Measurements from ENCODE around the gene PHEX. TPM values are rescaled to one million over a fixed set of nuclear protein-coding genes. Genes with fewer than 3 reads are reported as not detected.

The PHEX gene
- total RNA-seq, 1 donor from 2014 or later = 5.3 TPM

GRCh38 chrX:22141047-22141730 lies 109.1 kb downstream of the PHEX start:
- Histone ChIP-seq H3K4me3 (ENCODE audit: low read depth, low read length) (no peak overlapping the region), H3K27me3 (ENCODE audit: control insufficient read depth, insufficient read depth, low read length) (no peaks in the 10 kb centered on the region), H3K36me3 (ENCODE audit: control insufficient read depth, insufficient read depth, low read length) (no peaks in the 10 kb centered on the region)
- FAIRE-seq = no peak
- no peak for TF ChIP-seq CTCF (IDR thresholded peaks at IDR 0.05; ENCODE audit: insufficient read depth, low read length, severe bottlenecking)
- DNase-seq (ENCODE audit: low read depth) = peak; percentile 42

- TF ChIP-seq CTCF (IDR thresholded peaks at IDR 0.05; ENCODE audit: insufficient read depth, low read length, severe bottlenecking) = no peak
- H3K36me3 ChIP-seq (ENCODE audit: control insufficient read depth, insufficient read depth, low read length) = no peaks in the 10 kb centered on the region
- FAIRE-seq (no peak), DNase-seq (ENCODE audit: low read depth) (no peak)
- H3K27me3 ChIP-seq (ENCODE audit: control insufficient read depth, insufficient read depth, low read length) = no peaks in the 10 kb centered on the region
- no peak overlapping the region for H3K4me3 ChIP-seq (ENCODE audit: low read depth, low read length)
These were observed 115.1 kb downstream of the PHEX start for GRCh38 chrX:22147214-22147613.

GRCh38 chrX:22147942-22148341 lies 115.8 kb downstream of the PHEX start:
- FAIRE-seq (no peak), DNase-seq (ENCODE audit: low read depth) (no peak)
- Histone ChIP-seq H3K4me3 (ENCODE audit: low read depth, low read length) (no peak overlapping the region), H3K27me3 (ENCODE audit: control insufficient read depth, insufficient read depth, low read length) (no peaks in the 10 kb centered on the region), H3K36me3 (ENCODE audit: control insufficient read depth, insufficient read depth, low read length) (no peaks in the 10 kb centered on the region)
- TF ChIP-seq CTCF (IDR thresholded peaks at IDR 0.05; ENCODE audit: insufficient read depth, low read length, severe bottlenecking) = no peak

- H3K4me3 ChIP-seq (ENCODE audit: low read depth, low read length) = no peak overlapping the region
- DNase-seq (ENCODE audit: low read depth) (no peak), FAIRE-seq (no peak)
- no peaks in the 10 kb centered on the region for H3K36me3 ChIP-seq (ENCODE audit: control insufficient read depth, insufficient read depth, low read length)
- TF ChIP-seq CTCF (IDR thresholded peaks at IDR 0.05; ENCODE audit: insufficient read depth, low read length, severe bottlenecking) = no peak
- H3K27me3 ChIP-seq (ENCODE audit: control insufficient read depth, insufficient read depth, low read length) = no peaks in the 10 kb centered on the region
These were observed 116.4 kb downstream of the PHEX start for GRCh38 chrX:22148565-22148964.

GRCh38 chrX:22150371-22150770 lies 118.2 kb downstream of the PHEX start:
- Histone ChIP-seq H3K36me3 (ENCODE audit: control insufficient read depth, insufficient read depth, low read length) (no peaks in the 10 kb centered on the region), H3K4me3 (ENCODE audit: low read depth, low read length) (no peak overlapping the region), H3K27me3 (ENCODE audit: control insufficient read depth, insufficient read depth, low read length) (no peaks in the 10 kb centered on the region)
- FAIRE-seq (no peak), DNase-seq (ENCODE audit: low read depth) (no peak)
- TF ChIP-seq CTCF (IDR thresholded peaks at IDR 0.05; ENCODE audit: insufficient read depth, low read length, severe bottlenecking) = no peak

- FAIRE-seq (no peak), DNase-seq (ENCODE audit: low read depth) (no peak)
- Histone ChIP-seq H3K4me3 (ENCODE audit: low read depth, low read length) (no peak overlapping the region), H3K36me3 (ENCODE audit: control insufficient read depth, insufficient read depth, low read length) (no peaks in the 10 kb centered on the region), H3K27me3 (ENCODE audit: control insufficient read depth, insufficient read depth, low read length) (no peaks in the 10 kb centered on the region)
- TF ChIP-seq CTCF (IDR thresholded peaks at IDR 0.05; ENCODE audit: insufficient read depth, low read length, severe bottlenecking) = no peak
These were observed 123.0 kb downstream of the PHEX start for GRCh38 chrX:22155126-22155525.
